Endothelial cell of umbilical vein (primary cell): ENCODE measurements around the gene CARMIL1.

ENCODE experiments used
- CTCF ChIP-seq, 2 donors: IDR thresholded peaks; 1 replicate in 1 of 2; 2 replicates in 1 of 2; pipeline ENCODE4 v1.5.1; 2011; ENCODE audit warnings: low read length in 2 of 2, mild to moderate bottlenecking in 2 of 2, moderate library complexity in 2 of 2, control low read depth in 1 of 2, inconsistent platforms in 1 of 2, low read depth in 1 of 2; ENCODE audit not compliant: insufficient read depth in 1 of 2; ENCODE audit errors: extremely low read depth in 1 of 2
- EZH2 ChIP-seq: IDR thresholded peaks from 2 replicates; pipeline ENCODE4 v1.6.1; 2012; ENCODE audit warnings: borderline replicate concordance, low read depth, mild to moderate bottlenecking, moderate library complexity, low read length, inconsistent platforms; ENCODE audit not compliant: severe bottlenecking
- FOS ChIP-seq: IDR thresholded peaks from 2 replicates; pipeline ENCODE4 v1.6.1; 2011; ENCODE audit warnings: mild to moderate bottlenecking, low read length, moderate library complexity, borderline replicate concordance; ENCODE audit not compliant: insufficient read depth
- GATA2 ChIP-seq: IDR thresholded peaks from 2 replicates; pipeline ENCODE4 v1.7.0; 2011; ENCODE audit warnings: low read depth, mild to moderate bottlenecking, moderate library complexity, mixed read lengths, low read length; ENCODE audit not compliant: insufficient read length, insufficient read depth
- JUN ChIP-seq: IDR thresholded peaks from 2 replicates; pipeline ENCODE4 v1.6.1; 2011; ENCODE audit warnings: borderline replicate concordance, low read depth; ENCODE audit not compliant: insufficient read length, insufficient read depth
- MAX ChIP-seq: IDR thresholded peaks from 2 replicates; pipeline ENCODE4 v1.6.1; 2011; ENCODE audit not compliant: insufficient read depth, insufficient read length
- MYC ChIP-seq: IDR thresholded peaks from one replicate; pipeline ENCODE4 v1.6.1; 2011; ENCODE audit warnings: mild to moderate bottlenecking, low read depth, low read length
- POLR2A ChIP-seq: IDR thresholded peaks from 2 replicates; pipeline ENCODE4 v1.6.1; 2012; ENCODE audit warnings: low read depth, mild to moderate bottlenecking, control low read depth, low read length
- POLR2AphosphoS5 ChIP-seq: IDR thresholded peaks from 2 replicates; pipeline ENCODE4 v1.6.1; 2012; ENCODE audit warnings: low read depth, mild to moderate bottlenecking, control low read depth, low read length, moderate library complexity; ENCODE audit not compliant: insufficient read depth

- TF ChIP-seq CTCF (IDR thresholded peaks at IDR 0.05; ENCODE audit: extremely low read depth in 1 of 2, insufficient read depth in 1 of 2, low read depth in 1 of 2, low read length in 2 of 2) (no peak), EZH2 (no peak), POLR2A (no peak), POLR2AphosphoS5 (no peak), MYC (no peak), MAX (no peak), JUN (no peak), FOS (no peak), GATA2 (no peak)
Measured at GRCh38 chr6:25463441-25463840, 184.3 kb downstream of the CARMIL1 start.
